ENCODE data around the gene PIGT. TPM values are rescaled to one million over a fixed set of nuclear protein-coding genes. Genes with fewer than 3 reads are reported as not detected.

PIGT gene
- total and polyA plus RNA-seq, 2 experiments from 2014 or later, result 84.6 to 150 TPM

GRCh38 chr20:45461225-45461624 lies 45.3 kb downstream of the PIGT start:
- H3K4me3 ChIP-seq, result no peak overlapping the region
- DNase-seq (ENCODE audit: low read depth in 1 of 2, low spot score in 1 of 2), result no peak
- H3K27ac ChIP-seq, result no peak overlapping the region
- no peaks in the 10 kb centered on the region for H3K9me3 ChIP-seq (ENCODE audit: low read depth)
- peaks cover 11% of the 10 kb centered on the region for H3K27me3 ChIP-seq
- H3K4me1 ChIP-seq (ENCODE audit: low read depth), result no peaks in the 10 kb centered on the region
- no peaks in the 10 kb centered on the region for H3K36me3 ChIP-seq
- no peak for TF ChIP-seq CTCF (IDR thresholded peaks at IDR 0.05; ENCODE audit: low read depth, low read length)

GRCh38 chr20:45462711-45463509 lies 47.0 kb downstream of the PIGT start:
- DNase-seq (ENCODE audit: low read depth in 1 of 2, low spot score in 1 of 2), result no peak
- no peaks in the 10 kb centered on the region for H3K9me3 ChIP-seq (ENCODE audit: low read depth)
- peaks cover 11% of the 10 kb centered on the region for H3K27me3 ChIP-seq
- TF ChIP-seq CTCF (IDR thresholded peaks at IDR 0.05; ENCODE audit: low read depth, low read length), result no peak
- no peak overlapping the region for H3K4me3 ChIP-seq
- no peak overlapping the region for H3K27ac ChIP-seq
- H3K4me1 ChIP-seq (ENCODE audit: low read depth), result no peaks in the 10 kb centered on the region
- no peaks in the 10 kb centered on the region for H3K36me3 ChIP-seq

GRCh38 chr20:45463709-45464108 lies 47.8 kb downstream of the PIGT start:
- no peak overlapping the region for H3K27ac ChIP-seq
- no peaks in the 10 kb centered on the region for H3K36me3 ChIP-seq
- H3K9me3 ChIP-seq (ENCODE audit: low read depth), result no peaks in the 10 kb centered on the region
- H3K27me3 ChIP-seq, result peaks cover 15% of the 10 kb centered on the region
- TF ChIP-seq CTCF (IDR thresholded peaks at IDR 0.05; ENCODE audit: low read depth, low read length), result no peak
- no peaks in the 10 kb centered on the region for H3K4me1 ChIP-seq (ENCODE audit: low read depth)
- H3K4me3 ChIP-seq, result no peak overlapping the region
- DNase-seq (ENCODE audit: low read depth in 1 of 2, low spot score in 1 of 2), result no peak

- TF ChIP-seq CTCF (IDR thresholded peaks at IDR 0.05; ENCODE audit: low read depth, low read length), result no peak
- H3K36me3 ChIP-seq, result no peaks in the 10 kb centered on the region
- H3K27me3 ChIP-seq, result peaks cover 34% of the 10 kb centered on the region
- no peak for DNase-seq (ENCODE audit: low read depth in 1 of 2, low spot score in 1 of 2)
- no peaks in the 10 kb centered on the region for H3K9me3 ChIP-seq (ENCODE audit: low read depth)
- peaks cover 4% of the 10 kb centered on the region for H3K4me1 ChIP-seq (ENCODE audit: low read depth)
- no peak overlapping the region for H3K27ac ChIP-seq
- H3K4me3 ChIP-seq, result no peak overlapping the region
Measured at GRCh38 chr20:45465491-45466266, 49.7 kb downstream of the PIGT start.

- H3K27me3 ChIP-seq, result peaks cover 37% of the 10 kb centered on the region
- DNase-seq (ENCODE audit: low read depth in 1 of 2, low spot score in 1 of 2), result no peak
- no peaks in the 10 kb centered on the region for H3K9me3 ChIP-seq (ENCODE audit: low read depth)
- H3K4me3 ChIP-seq, result no peak overlapping the region
- H3K4me1 ChIP-seq (ENCODE audit: low read depth), result peaks cover 4% of the 10 kb centered on the region
- no peaks in the 10 kb centered on the region for H3K36me3 ChIP-seq
- H3K27ac ChIP-seq, result no peak overlapping the region
- no peak for TF ChIP-seq CTCF (IDR thresholded peaks at IDR 0.05; ENCODE audit: low read depth, low read length)
Measured at GRCh38 chr20:45467172-45467571, 51.2 kb downstream of the PIGT start.
